T-helper 17 cell (primary cell): ENCODE measurements around the gene ANGPTL4. TPM values are rescaled to one million over a fixed set of nuclear protein-coding genes. Genes with fewer than 3 reads are reported as not detected.
"Not testable (repeated sequence)": the region's sequence is repeated elsewhere in the genome, so short reads cannot be mapped to it uniquely, and the experiment has no call there.

Source experiments
- ATAC-seq: fragments of 150-1000 bp; cut with Tn5 transposase; 2 replicates; pipeline ENCODE4 v1.10.0; 2021; ENCODE audit warnings: mild to moderate bottlenecking, moderate library complexity
- DNase-seq, 3 donors: peaks; one replicate each; pipeline versions ENCODE4 v3.0.0 to v3.0.0-alpha.2; 2020 to 2021
- H3K9me3 ChIP-seq: one replicate; pipeline ENCODE4 v1.7.0; 2013; ENCODE audit warnings: low read length, mild to moderate bottlenecking; ENCODE audit not compliant: control insufficient read depth, poor library complexity, severe bottlenecking
- H3K27ac Mint-ChIP-seq: one replicate; pipeline ENCODE4 v1.8.0; 2022; ENCODE audit warnings: mild to moderate bottlenecking, moderate library complexity, mixed read lengths
- H3K27me3 Mint-ChIP-seq: one replicate; pipeline ENCODE4 v1.8.0; 2022; ENCODE audit warnings: mixed read lengths
- H3K36me3 Mint-ChIP-seq: one replicate; pipeline ENCODE4 v1.8.0; 2022; ENCODE audit warnings: low read depth, mixed read lengths
- H3K4me1 Mint-ChIP-seq: one replicate; pipeline ENCODE4 v1.8.0; 2022; ENCODE audit warnings: mild to moderate bottlenecking, mixed read lengths
- H3K4me3 Mint-ChIP-seq: one replicate; pipeline ENCODE4 v1.8.0; 2022; ENCODE audit warnings: mild to moderate bottlenecking, moderate library complexity, mixed read lengths
- total RNA-seq, 4 donors: library from RNA in 2 of 4; stranded (reverse) in 2 of 4; gene quantifications; one replicate each; pipeline ENCODE4 v1.2.3 and lab custom pipeline; 2022 to 2026

ANGPTL4 gene
- total RNA-seq, 2 donors from 2014 or later: not detected

DNA sequence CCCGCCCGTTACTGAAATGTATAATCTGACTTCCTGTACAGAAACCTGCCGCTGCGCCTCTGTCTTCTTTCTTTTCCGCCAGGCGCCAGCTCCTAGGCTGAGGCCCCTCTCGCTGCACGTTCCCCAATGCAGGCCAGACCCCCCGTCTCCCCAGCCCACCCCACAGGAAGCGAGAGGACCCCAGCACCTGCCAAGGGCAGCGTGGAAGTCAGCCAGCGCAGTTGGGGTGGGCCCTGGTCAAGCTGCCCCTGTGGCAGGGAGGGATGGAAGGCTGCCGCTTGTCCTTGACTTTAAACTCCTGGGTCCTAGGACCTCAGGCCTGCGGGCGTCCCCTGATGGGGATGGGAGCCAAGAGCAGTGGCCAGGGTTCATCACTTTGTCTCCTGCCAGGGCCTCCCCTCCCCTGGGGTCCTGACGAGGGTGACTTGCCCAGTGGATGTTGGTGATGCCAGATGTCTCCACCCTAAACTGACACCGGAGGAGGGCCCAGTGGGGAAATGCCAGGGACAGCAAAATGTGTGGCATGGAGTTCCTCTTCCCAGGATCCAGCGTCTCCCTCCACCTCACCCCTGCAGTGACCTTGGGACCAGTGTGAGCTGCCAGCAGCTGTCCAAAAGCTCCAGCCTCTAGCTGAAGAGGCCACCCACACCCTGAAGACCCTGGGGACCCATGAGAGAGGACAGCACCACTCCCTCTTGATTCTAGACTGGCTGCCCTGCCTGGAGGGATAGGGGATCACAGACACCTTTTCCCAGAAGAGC, 40.6 kb downstream of the ANGPTL4 start:
- Mint-ChIP-seq H3K4me3 (no peak overlapping the region), H3K27ac (no peak overlapping the region), H3K36me3 (peaks cover 6% of the 10 kb centered on the region), H3K4me1 (peaks cover 6% of the 10 kb centered on the region), H3K27me3 (no peaks in the 10 kb centered on the region)
- ATAC-seq (no peak), DNase-seq (no peak)
- no peaks in the 10 kb centered on the region for H3K9me3 ChIP-seq

DNA sequence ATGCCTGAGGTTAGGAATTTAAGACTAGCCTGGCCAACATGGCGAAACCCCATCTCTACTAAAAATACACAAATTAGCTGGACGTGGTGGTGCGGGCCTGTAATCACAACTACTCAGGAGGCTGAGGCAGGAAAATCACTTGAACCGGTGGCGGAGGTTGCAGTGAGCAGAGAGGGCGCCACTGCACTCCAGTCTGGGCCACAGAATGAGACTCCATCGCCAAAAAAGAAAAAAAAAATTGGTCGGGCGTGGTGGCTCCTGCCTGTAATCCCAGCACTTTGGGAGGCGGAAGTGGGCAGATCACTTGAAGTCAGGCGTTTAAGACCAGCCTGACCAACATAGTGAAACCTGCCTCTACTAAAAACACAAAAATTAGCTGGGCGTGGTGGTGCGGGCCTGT, 46.8 kb downstream of the ANGPTL4 start:
- H3K9me3 ChIP-seq, H3K27me3 Mint-ChIP-seq, ATAC-seq, H3K27ac Mint-ChIP-seq, H3K4me1 Mint-ChIP-seq, H3K36me3 Mint-ChIP-seq, H3K4me3 Mint-ChIP-seq, DNase-seq: not testable (repeated sequence)

DNA sequence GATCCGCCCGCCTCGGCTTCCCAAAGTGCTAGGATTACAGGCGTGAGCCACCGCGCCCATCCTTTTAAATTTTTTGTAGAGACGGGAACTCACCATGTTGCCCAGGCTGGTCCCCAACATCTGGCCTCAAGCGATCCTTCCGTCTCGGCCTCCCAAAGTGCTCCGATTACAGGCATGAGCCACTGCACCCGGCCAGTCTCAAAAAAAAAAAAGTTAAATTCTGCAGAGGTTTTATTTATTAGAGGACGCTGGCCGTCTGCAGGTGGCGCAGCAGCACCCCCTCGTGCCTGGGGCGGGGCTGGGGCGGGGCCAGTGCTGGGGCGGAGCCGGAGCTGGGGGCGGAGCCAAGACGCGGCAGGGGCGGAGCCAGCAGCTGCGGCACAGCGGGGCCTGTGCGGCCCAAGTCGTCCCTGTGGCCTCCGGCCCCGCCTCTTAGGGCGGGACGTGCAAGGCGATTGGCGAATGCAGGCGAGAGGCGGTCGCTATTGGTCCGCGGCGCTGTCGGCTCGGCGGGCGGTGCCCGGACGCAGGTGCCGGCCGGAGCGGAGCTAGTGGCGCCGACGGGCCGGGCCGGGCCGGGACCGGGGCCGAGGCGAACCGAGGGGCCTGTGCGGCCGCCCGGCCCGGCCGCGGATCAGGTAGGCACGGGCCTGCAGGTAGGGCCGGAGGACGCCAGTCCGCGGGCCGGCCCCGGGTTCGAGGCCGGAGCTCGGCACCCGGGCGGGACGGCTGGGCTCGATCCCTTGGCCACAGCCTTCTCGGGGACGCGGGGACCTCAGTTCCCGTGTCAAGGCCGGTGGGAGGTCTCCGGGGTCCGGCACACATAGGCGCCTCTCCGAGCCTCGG, 49.1 kb downstream of the ANGPTL4 start, which contains the start of gene MARCHF2:
Gene MARCHF2, plus strand, starts transcription at position 523 of the 846 bp plus-strand sequence. CDS start 8,536 bp downstream, outside the sequence.
- Mint-ChIP-seq H3K36me3 (no peaks in the 10 kb centered on the region), H3K27me3 (no peaks in the 10 kb centered on the region), H3K4me1 (peaks cover 6% of the 10 kb centered on the region), H3K4me3 (peak within 1 kb of the TSS; percentile 74), H3K27ac (no peak within 1 kb of the TSS)
- DNase-seq (peak; percentile 91 to 97 (median 94)), ATAC-seq (peak; percentile 99)
- H3K9me3 ChIP-seq: no peaks in the 10 kb centered on the region

DNA sequence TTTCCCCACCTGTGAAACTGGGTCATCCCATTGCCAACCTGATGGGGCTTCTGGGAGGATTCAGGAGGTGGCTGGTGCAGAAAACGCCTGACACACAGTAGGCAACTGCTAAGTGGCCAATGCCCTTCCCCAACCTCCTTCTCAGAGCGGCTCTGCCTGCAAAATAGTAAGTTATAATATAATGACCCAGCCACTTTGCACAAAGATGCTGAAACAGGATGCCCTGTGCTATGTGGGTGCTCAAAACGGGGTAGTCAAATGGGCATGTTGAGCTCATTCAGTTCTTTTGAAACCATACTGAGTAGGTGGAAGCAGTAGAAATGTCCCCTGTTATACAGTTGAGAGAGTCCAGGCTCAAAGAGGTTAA, 49.7 kb downstream of the ANGPTL4 start:
- H3K9me3 ChIP-seq: no peaks in the 10 kb centered on the region
- Mint-ChIP-seq H3K36me3 (no peaks in the 10 kb centered on the region), H3K27ac (no peak overlapping the region), H3K4me1 (peaks cover 8% of the 10 kb centered on the region), H3K4me3 (peak overlapping the region; percentile 74), H3K27me3 (no peaks in the 10 kb centered on the region)
- no peak for ATAC-seq
- no peak for DNase-seq

- Mint-ChIP-seq H3K4me1 (peaks cover 8% of the 10 kb centered on the region), H3K27me3 (no peaks in the 10 kb centered on the region), H3K27ac (no peak overlapping the region), H3K36me3 (no peaks in the 10 kb centered on the region), H3K4me3 (no peak overlapping the region)
- H3K9me3 ChIP-seq: no peaks in the 10 kb centered on the region
- ATAC-seq (no peak), DNase-seq (no peak)
These were observed 52.8 kb downstream of the ANGPTL4 start for GRCh38 chr19:8416796-8417195.

DNA sequence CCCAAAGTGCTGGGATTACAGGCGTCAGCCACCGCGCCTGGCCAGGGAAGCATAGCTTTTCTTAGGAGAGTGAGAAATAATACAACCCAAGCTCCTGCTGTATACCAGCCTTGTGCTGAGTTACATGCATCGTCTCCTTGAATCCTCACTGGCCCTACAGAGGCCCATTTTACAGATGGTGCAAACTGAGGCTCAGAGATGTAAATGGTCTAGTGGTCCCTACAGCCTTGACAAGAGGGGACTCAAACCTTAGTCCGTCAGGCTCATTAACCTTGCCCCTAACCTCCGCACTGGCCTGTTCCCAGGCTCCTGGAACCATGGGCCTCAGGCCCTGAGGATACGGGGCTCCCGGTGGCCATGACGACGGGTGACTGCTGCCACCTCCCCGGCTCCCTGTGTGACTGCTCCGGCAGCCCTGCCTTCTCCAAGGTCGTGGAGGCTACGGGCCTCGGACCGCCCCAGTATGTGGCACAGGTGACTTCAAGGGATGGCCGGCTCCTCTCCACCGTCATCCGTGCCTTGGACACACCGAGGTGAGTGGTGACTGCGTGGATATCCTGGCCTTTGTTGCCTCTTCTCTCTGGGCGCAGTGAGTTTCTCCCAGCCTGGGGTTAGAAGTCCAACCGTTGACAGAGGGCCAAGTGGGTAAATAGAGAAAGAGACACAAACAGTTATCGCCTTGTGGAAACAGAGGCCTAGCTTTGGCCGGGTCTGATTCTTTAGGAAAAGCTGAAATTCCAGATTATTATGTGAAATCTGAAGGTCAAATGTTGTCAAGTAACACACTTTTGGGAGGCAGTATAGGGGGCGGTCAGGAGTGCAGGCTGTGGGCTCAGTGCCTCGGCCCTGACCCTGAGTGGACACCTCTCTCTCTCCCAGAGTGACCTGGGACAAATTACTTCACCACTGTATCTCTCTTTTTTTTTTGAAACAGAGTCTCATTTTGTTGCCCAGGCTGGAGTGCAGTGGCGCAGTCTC, 57.8 kb downstream of the ANGPTL4 start:
- ATAC-seq (no peak), DNase-seq (no peak)
- H3K9me3 ChIP-seq: no peaks in the 10 kb centered on the region
- Mint-ChIP-seq H3K27ac (no peak overlapping the region), H3K27me3 (no peaks in the 10 kb centered on the region), H3K4me1 (peaks cover 2% of the 10 kb centered on the region), H3K36me3 (no peaks in the 10 kb centered on the region), H3K4me3 (no peak overlapping the region)

DNA sequence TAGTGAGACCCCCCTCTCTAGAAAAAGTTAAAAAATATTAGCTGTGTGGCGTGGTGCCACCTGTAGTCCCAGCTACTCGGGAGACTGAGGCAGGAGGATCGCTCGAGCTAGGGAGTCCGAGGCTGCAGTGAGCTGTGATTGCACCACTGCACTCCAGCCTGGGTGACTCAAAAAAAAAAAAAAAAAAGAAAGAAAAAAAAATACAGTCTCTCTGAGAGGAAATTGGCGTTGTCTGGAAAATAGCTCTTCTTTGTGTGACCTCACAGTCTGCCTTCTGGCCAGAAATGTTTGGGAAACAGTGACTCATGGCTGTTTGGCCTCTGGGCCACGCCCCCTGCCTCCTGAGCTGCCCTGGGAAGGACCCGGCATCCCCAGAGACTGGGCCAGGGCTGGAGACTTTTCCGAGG, 59.9 kb downstream of the ANGPTL4 start:
- Mint-ChIP-seq H3K4me1 (no peaks in the 10 kb centered on the region), H3K27me3 (no peaks in the 10 kb centered on the region), H3K36me3 (peaks cover 2% of the 10 kb centered on the region), H3K27ac (no peak overlapping the region), H3K4me3 (no peak overlapping the region)
- no peaks in the 10 kb centered on the region for H3K9me3 ChIP-seq
- ATAC-seq (no peak), DNase-seq (no peak)

Other genes starting within 250 kb of the ANGPTL4 start
- not detected for gene FBN3, start 214.6 kb upstream of the ANGPTL4 start, total RNA-seq
- gene CERS4, start 154.8 kb upstream of the ANGPTL4 start, total RNA-seq: 10 to 100 TPM; 12.2 to 22.1 TPM
- 10 to 100 TPM; 21.1 to 27.4 TPM for gene CD320, start 55.8 kb upstream of the ANGPTL4 start, total RNA-seq
- gene NDUFA7, start 42.8 kb upstream of the ANGPTL4 start, total RNA-seq: 10 to 100 TPM; 24.4 to 31.9 TPM
- gene RPS28, start 42.7 kb upstream of the ANGPTL4 start, total RNA-seq: 1,000 to 10,000 TPM; 3,190 to 3,198 TPM
- gene KANK3, start 20.9 kb upstream of the ANGPTL4 start, total RNA-seq: 1 to 10 TPM; 2.6 to 2.9 TPM
- 10 to 100 TPM; 81.6 to 90.1 TPM for gene RAB11B, start 26.2 kb downstream of the ANGPTL4 start, total RNA-seq
- gene MARCHF2, start 49.1 kb downstream of the ANGPTL4 start, total RNA-seq: 100 to 1,000 TPM in 1 of 2 donors, 10 to 100 TPM in 1; 26.9 to 108 TPM
- gene HNRNPM, start 80.8 kb downstream of the ANGPTL4 start, total RNA-seq: 100 to 1,000 TPM; 248 to 259 TPM
- gene PRAM1, start 138.5 kb downstream of the ANGPTL4 start, total RNA-seq: 1 to 10 TPM; 5.2 to 7.4 TPM
- 10 to 100 TPM; 45.1 to 46.2 TPM for gene ZNF414, start 150.0 kb downstream of the ANGPTL4 start, total RNA-seq
- gene MYO1F, start 213.3 kb downstream of the ANGPTL4 start, total RNA-seq: 100 to 1,000 TPM; 270 to 305 TPM
- 10 to 100 TPM; 24.0 to 33.1 TPM for gene ADAMTS10, start 246.6 kb downstream of the ANGPTL4 start, total RNA-seq